HUES64 (cell line): Measurements from ENCODE around the gene TMEM117.
"Not testable (repeated sequence)": the region's sequence is repeated elsewhere in the genome, so short reads cannot be mapped to it uniquely, and the experiment has no call there.

Source experiments
- H3K27ac ChIP-seq: 2 replicates; pipeline ENCODE4 v1.7.0; 2013; ENCODE audit warnings: low read depth, low read length, inconsistent platforms
- H3K27me3 ChIP-seq: 2 replicates; pipeline ENCODE4 v1.6.1; 2013; ENCODE audit warnings: mild to moderate bottlenecking, low read length; ENCODE audit not compliant: insufficient read depth
- H3K36me3 ChIP-seq: 2 replicates; pipeline ENCODE4 v1.6.1; 2013; ENCODE audit warnings: mild to moderate bottlenecking, low read length; ENCODE audit not compliant: insufficient read depth
- H3K4me1 ChIP-seq: 2 replicates; pipeline ENCODE4 v1.6.1; 2013; ENCODE audit warnings: mild to moderate bottlenecking, low read length, moderate library complexity; ENCODE audit not compliant: insufficient read depth
- H3K4me3 ChIP-seq: 2 replicates; pipeline ENCODE4 v1.5.1; 2013; ENCODE audit warnings: mild to moderate bottlenecking, low read length, moderate library complexity
- H3K9ac ChIP-seq: 2 replicates; pipeline ENCODE4 v1.6.1; 2013; ENCODE audit warnings: mild to moderate bottlenecking, low read depth, low read length
- H3K9me3 ChIP-seq: 2 replicates; pipeline ENCODE4 v1.6.1; 2013; ENCODE audit warnings: low read depth, low read length; ENCODE audit not compliant: insufficient read depth
- WGBS: fragments of 150-250, 120-280 bp; methylation state at CpG from one replicate; pipeline ENCODE4 v1.1.7; 2013; ENCODE audit warnings: missing lambda C conversion rate; 5-methylcytosine and 5-hydroxymethylcytosine counted together

The TMEM117 gene

DNA sequence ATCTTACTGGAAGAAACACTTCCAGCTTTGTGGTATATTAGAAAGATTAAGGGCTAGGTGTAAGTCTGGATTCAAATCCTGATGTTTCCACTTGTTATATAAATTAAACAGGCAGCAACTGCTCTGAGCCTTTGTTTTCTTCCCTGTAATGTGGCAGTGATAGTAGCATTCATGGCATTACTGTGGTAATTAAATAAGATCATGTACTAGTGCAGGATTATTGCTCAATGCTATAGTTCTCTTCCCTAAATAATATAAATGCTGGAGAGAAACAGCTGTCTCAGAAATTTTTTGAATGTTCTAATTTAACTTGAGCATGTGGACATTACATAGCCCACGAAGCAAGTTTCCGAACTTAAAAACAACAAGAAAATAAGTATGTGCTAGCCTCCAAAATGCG lies 5.4 kb downstream of the TMEM117 start:
- Histone ChIP-seq H3K36me3 (no peaks in the 10 kb centered on the region), H3K27ac (no peak overlapping the region)
- 91% methylated on average over 3 of the region's 3 CpGs for WGBS

DNA sequence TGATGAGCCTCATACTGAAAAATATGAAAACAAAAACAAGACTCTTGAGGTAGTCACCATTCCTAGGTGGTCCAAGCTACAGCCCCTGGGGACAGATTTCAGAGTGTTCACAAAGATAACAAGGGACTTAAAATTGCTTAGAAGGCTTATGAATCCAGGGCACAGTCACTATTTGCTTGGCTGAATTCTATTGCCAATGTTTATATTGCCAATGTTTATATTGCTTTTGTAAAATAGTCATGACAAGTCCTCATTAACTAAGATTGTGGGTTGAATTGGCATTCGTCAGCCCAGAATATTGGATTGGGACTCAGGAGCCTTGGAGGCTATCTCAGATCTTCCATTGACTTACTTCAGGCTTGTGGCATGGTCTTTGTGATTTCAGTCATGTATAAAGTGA lies 6.4 kb downstream of the TMEM117 start:
- WGBS = 81% methylated on average over 1 of the region's 1 CpG
- H3K4me1 ChIP-seq = no peaks in the 10 kb centered on the region
- no peaks in the 10 kb centered on the region for H3K36me3 ChIP-seq
- no peak overlapping the region for H3K4me3 ChIP-seq
- no peak overlapping the region for H3K27ac ChIP-seq
- peaks cover 9% of the 10 kb centered on the region for H3K27me3 ChIP-seq
- no peaks in the 10 kb centered on the region for H3K9me3 ChIP-seq
- H3K9ac ChIP-seq = no peak overlapping the region

More for the DNA sequence above, 5.4 kb downstream of the TMEM117 start:
- H3K27me3 ChIP-seq = peaks cover 19% of the 10 kb centered on the region
- H3K4me1 ChIP-seq = 0 out of 2 replicates have a peak, but pooled peaks cover 4% of the 10 kb centered on the region
- H3K9me3 ChIP-seq = no peaks in the 10 kb centered on the region
- no peak overlapping the region for H3K4me3 ChIP-seq
- no peak overlapping the region for H3K9ac ChIP-seq

DNA sequence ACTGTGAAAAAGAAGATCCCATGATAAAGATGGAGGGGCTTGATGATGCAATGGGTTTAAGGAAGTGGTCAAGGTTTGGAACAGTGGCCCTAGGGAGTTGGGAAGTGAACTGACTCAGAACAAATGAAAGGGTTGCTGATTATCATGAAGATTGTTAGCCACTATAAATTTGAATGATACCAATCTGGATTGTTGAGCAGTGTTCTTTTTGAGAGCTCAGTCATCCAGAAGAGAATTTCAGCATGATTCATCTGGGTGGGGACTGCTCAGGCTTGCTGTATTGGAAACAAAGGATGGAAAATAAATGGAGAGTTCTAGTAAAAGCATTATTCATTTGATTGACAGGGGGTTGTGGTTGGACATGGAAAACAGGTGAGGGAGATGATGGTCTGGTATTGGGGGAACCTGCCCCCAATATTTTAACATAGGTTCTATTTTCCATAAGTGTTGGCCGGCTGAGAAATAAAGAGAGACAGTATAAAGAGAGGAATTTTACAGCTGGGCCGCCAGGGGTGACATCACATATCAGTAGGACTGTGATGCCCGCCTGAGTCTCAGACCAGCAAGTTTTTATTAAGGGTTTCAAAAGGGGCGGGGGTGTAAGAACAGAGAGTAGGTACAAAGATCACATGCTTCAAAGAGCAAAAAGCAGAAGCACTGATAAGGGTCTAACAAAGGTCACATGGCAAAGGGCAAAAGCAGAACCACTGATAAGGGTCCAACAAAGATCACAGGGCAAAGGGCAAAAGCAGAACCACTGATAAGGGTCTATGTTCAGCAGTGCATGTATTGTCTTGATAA lies 11.7 kb downstream of the TMEM117 start:
- not testable (repeated sequence) for H3K36me3 ChIP-seq, H3K27ac ChIP-seq, H3K27me3 ChIP-seq, H3K9me3 ChIP-seq, H3K4me3 ChIP-seq, H3K9ac ChIP-seq, H3K4me1 ChIP-seq
- WGBS = 89% methylated on average over 4 of the region's 4 CpGs

DNA sequence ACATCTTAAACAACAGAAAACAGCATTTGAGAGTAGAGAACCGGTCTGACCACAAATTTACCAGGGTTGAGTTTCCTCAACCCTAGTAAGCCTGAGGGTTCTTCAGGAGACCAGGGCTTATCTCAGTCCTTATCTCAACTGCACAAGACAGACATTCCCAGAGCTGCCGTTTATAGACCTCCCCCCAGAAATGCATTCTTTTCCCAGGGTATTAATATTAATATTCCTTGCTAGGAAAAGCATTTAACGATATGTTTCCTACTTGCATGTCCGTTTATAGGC lies 12.3 kb downstream of the TMEM117 start:
- H3K9me3 ChIP-seq = no peaks in the 10 kb centered on the region
- H3K27me3 ChIP-seq = no peaks in the 10 kb centered on the region
- no peaks in the 10 kb centered on the region for H3K4me1 ChIP-seq
- no peak overlapping the region for H3K27ac ChIP-seq
- H3K9ac ChIP-seq = no peak overlapping the region
- no peaks in the 10 kb centered on the region for H3K36me3 ChIP-seq
- no peak overlapping the region for H3K4me3 ChIP-seq
- WGBS = 93% methylated on average over 4 of the region's 4 CpGs

DNA sequence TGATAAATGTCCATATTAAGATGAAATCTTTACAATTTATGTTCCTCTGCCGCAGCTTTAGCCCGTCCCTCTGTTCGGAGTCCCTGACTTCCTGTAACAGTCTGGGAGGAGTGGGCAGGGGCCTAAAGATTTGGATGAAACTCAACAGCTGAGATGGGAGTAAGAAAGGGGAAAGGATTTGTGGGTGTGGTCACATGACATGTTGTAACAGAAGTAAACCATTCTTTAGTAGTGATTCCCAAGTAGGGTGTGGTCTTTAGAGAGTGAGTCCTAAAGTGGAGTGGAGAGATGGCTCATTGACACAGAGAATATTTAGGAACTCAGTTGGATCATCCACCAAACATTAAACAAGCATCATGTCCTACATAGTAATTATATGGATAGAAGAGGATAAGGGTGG lies 12.9 kb downstream of the TMEM117 start:
- Histone ChIP-seq H3K36me3 (no peaks in the 10 kb centered on the region), H3K9ac (no peak overlapping the region), H3K4me1 (no peaks in the 10 kb centered on the region), H3K27ac (no peak overlapping the region), H3K9me3 (no peaks in the 10 kb centered on the region), H3K4me3 (no peak overlapping the region), H3K27me3 (no peaks in the 10 kb centered on the region)
- 93% methylated on average over 3 of the region's 3 CpGs for WGBS

DNA sequence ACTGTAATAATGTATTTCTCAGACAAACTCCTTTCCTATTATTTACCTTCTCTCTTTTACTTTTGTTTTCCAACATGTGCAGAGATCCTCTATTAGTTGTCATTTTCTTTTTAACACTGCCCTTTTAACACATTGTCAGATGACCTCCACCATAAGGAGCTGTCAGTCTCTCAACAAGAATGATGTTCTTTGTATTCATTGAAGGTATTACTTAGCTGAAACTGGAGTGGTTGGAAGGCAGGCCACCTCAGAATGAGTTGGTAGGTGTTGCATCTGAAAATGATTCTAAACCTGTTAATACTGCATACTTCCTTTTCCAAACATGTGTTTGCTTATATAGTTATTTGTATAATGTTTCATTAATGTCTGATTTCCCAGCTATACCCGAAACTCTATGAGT lies 16.9 kb downstream of the TMEM117 start:
- Histone ChIP-seq H3K4me1 (no peaks in the 10 kb centered on the region), H3K27ac (no peak overlapping the region), H3K36me3 (no peaks in the 10 kb centered on the region), H3K9me3 (no peaks in the 10 kb centered on the region), H3K9ac (no peak overlapping the region), H3K4me3 (no peak overlapping the region), H3K27me3 (no peaks in the 10 kb centered on the region)
- WGBS = no CpG with 5 or more reads among the region's 1 CpG

DNA sequence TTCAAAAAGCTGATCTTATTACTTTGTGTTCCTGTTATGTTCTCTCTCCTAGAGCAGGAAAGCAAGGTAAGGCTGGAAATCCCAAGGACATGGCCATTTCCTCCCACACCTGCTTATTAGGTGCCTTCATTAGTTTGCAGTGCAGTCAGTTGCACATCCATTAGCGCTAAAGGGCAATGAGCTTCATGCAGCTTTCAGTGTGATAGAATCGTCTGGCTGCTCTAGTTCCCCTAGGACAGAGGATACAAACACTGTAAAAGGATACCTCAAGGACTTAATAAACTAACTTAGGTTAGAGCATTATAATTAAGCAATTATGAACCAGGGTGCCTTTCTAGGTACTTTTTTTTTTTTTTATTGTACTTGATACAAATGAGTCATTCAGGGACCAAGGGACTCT lies 21.1 kb downstream of the TMEM117 start:
- Histone ChIP-seq H3K27ac (no peak overlapping the region), H3K36me3 (no peaks in the 10 kb centered on the region), H3K4me3 (no peak overlapping the region), H3K9ac (no peak overlapping the region), H3K27me3 (no peaks in the 10 kb centered on the region), H3K4me1 (0 out of 2 replicates have a peak, but pooled peaks cover 6% of the 10 kb centered on the region), H3K9me3 (no peaks in the 10 kb centered on the region)
- WGBS = 96% methylated on average over 2 of the region's 2 CpGs

DNA sequence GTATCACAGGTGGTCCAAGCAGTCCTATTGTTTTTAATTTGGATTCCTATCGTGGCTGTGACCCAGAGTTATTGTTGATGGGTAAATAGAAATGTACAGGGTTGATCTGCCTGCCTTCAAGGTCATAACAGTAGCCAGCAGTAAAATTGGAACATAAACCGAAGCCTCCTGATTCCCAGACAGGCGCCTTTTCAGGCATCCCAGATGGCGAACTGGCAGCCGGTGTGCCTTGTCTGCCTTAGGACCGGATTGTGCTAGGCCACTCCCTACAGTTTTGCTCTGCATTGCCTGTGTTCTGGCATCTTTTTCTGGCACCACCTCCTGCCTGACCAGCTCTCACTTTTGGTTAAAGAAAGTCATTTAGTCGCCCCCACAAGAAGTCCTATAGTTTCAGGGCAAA lies 22.2 kb downstream of the TMEM117 start:
- Histone ChIP-seq H3K27ac (no peak overlapping the region), H3K27me3 (no peaks in the 10 kb centered on the region), H3K9me3 (no peaks in the 10 kb centered on the region), H3K4me1 (0 out of 2 replicates have a peak, but pooled peaks cover 6% of the 10 kb centered on the region), H3K9ac (no peak overlapping the region), H3K4me3 (no peak overlapping the region), H3K36me3 (no peaks in the 10 kb centered on the region)
- WGBS = 93% methylated on average over 7 of the region's 7 CpGs

DNA sequence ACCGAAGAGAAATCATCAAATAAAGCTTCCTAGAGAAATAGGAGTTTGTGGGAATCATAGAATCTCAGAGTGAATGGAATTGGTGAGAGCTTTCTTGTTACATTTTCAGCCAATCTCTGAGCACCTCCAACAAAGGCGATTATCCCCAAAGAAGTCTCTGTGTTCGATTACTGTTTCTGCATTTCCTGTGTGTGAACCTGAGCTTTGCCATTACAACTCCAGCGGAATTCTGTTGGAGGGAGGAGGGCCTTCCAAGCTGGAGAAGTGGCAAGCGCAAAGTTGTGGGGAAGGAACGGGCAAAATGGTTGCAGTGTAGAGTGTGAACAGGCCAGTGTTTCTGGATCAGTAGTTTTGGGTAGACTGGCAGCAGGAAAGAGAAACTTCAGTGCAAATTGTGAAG lies 23.1 kb downstream of the TMEM117 start:
- 69% methylated on average over 6 of the region's 6 CpGs for WGBS
- no peak overlapping the region for H3K27ac ChIP-seq
- H3K4me1 ChIP-seq = 0 out of 2 replicates have a peak, but pooled peaks cover 6% of the 10 kb centered on the region
- no peaks in the 10 kb centered on the region for H3K27me3 ChIP-seq
- no peaks in the 10 kb centered on the region for H3K36me3 ChIP-seq
- H3K4me3 ChIP-seq = no peak overlapping the region
- H3K9me3 ChIP-seq = no peaks in the 10 kb centered on the region; the same call in 1 of the 2 replicates
- no peak overlapping the region for H3K9ac ChIP-seq

DNA sequence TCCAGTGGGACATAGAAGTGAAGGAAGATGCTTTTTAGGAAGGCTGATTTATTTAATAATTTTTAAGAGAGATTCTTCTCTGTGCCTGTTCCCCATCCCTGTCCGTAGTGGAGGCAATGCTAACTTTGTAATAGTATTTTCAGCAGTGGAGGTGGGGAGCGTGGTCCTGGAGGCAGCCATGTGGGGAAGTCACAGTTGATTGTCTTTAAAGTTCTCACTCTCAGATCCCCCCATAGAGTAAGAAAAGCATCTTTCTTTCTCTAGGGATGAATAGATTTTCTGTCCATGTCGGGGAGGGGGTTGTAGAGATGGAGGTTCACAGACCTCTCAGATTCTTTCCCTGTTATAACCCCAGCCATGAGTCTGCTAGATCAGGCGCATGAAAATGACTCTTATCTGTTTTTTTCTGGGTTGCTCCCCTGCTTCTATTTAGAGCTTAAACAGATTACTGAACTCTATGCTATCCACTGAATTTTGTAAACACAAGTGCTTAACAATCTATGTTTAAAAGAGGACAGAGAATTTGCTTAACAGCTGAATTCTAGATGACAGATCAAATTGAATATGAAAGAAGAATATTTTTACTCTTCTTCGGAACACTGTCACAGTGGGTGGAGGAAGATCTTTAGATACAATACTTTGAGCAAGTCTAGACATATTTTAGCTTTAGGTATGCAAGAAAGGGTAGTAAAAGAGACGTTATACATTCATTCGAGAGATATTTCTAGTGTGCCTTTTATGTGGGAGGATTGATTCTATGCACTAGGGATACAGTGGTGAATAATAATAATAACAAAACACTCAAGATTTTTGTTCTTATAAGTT lies 25.3 kb downstream of the TMEM117 start:
- H3K36me3 ChIP-seq = no peaks in the 10 kb centered on the region
- H3K4me1 ChIP-seq = 0 out of 2 replicates have a peak, but pooled peaks cover 6% of the 10 kb centered on the region
- no peaks in the 10 kb centered on the region for H3K27me3 ChIP-seq
- H3K4me3 ChIP-seq = no peak overlapping the region
- no peak overlapping the region for H3K9ac ChIP-seq
- H3K27ac ChIP-seq = no peak overlapping the region
- 92% methylated on average over 7 of the region's 7 CpGs for WGBS
- no peaks in the 10 kb centered on the region; the same call in 1 of the 2 replicates for H3K9me3 ChIP-seq

DNA sequence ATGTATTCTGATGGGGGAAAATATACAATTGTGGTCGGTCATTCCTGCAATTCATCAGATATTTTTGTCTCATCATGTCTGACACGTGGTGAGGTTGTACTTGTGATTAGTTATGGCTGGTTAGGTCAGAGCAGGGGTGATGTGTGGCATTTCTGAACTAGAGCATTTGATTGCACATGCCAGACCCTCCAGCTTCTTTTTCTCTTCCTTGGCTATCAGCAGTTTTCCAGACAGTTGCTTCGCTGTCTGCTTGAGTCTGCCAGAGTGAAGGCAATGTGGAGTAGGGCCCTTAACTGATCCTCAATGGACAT lies 25.9 kb downstream of the TMEM117 start:
- 97% methylated on average over 3 of the region's 3 CpGs for WGBS
- no peaks in the 10 kb centered on the region for H3K27me3 ChIP-seq
- no peak overlapping the region for H3K9ac ChIP-seq
- H3K27ac ChIP-seq = no peak overlapping the region
- no peak overlapping the region for H3K4me3 ChIP-seq
- no peaks in the 10 kb centered on the region; the same call in 1 of the 2 replicates for H3K9me3 ChIP-seq
- H3K36me3 ChIP-seq = no peaks in the 10 kb centered on the region
- H3K4me1 ChIP-seq = 0 out of 2 replicates have a peak, but pooled peaks cover 6% of the 10 kb centered on the region
